RPMI8226 (cell line): Measurements from ENCODE around the gene MEG3.

ENCODE experiments used
- DNase-seq: peaks from one replicate; pipeline ENCODE4 v3.0.0-alpha.2; 2015

Gene MEG3

DNA sequence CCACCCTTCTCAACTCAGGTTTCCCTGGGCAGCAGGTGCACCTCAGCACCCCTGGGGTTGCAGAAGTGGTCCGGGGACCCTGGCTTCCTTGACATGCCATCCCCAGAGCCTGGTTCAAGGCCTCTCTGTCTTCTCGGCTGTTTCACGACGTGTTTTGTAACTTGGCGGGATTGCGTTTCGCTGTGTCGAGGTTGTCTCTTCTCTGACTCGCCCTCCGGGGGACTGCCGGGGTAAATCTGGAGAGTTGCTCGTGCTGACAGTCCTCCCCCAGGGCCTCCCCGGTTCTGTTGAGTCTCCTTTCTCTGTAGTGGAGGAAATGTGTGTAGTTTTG lies 25.6 kb downstream of the MEG3 start:
- no peak for DNase-seq

DNA sequence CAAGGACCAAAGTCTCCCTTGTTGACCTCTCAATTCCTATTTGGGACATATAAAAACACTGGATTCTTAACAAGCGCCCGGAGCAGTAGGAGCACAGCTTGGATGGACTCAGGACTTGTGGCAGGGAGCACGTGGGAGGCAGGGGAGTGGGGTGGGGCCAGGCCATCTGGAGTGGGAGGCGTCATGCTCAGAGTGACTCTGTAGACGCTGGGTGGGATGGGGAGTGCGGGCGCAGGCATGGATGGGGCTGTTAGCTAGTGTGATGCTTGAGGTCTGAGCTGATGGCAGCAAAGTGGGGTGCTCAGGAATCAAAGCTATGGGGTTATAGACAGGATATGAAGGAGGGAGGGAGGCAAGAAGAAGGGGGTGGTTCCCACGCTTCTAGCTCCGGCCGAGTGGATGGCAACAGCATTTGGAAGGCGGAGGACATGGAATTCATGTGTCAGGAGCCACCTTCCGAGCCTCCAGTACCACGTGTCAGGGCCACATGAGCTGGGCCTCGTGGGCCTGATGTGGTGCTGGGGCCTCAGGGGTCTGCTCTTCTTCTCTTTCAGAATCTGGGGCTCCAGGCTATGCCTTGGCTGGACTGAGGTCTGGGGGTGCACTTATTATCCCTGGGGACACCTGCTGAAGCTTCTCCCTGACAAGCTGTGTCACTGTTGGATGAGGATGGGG lies 26.2 kb downstream of the MEG3 start:
- no peak for DNase-seq

DNA sequence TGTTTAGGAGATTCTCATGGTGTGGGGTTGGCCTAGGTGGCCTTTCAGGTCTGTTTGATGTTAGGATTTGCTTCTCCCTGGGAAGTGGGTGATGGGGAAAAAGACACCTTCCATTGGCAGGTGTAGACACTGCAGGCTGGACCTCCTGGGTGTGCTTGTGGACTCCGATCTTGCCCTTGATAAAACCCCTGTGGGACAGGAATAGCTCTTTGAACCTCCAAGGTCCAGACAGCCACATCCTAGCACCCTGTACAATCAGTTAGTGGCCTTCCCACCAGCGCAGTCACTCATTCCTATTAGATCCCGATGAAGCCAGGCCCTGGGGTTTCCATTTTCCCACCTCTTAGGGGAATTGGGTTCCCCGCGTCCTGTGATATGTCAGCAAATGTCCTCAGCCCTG lies 28.5 kb downstream of the MEG3 start:
- DNase-seq, result no peak

DNA sequence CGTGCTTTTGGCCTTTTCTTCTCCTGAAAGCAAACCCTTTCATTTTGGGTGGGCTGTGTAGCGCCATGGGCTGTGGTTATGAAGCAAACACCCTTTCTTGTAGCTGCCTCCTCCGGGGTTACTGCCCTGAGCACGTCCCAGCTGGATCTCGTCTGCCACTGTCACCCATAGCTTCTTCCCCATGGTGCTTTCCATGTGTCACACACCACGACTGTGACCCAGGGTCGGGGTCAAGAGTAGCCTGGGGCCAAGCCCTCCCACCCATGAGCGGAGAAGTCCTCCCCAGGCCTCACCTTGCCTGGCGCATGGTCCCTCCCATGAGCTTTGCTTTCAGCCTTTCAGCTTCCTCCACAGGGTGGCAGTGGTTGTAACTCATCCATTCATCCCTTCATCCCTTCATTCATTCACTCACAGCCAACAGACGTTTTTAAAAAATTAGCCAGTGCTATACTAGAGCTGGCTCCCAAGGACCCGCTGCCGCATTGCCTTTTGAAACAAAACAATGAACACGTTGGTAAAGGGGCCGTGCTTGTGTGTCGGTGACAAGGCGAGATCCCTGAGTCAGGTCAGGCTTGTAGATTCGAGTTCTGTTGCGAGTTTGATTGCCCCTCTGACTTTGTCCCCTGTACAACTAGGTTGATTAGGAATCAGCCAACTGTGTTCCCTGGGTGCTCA lies 29.5 kb downstream of the MEG3 start:
- no peak for DNase-seq

DNA sequence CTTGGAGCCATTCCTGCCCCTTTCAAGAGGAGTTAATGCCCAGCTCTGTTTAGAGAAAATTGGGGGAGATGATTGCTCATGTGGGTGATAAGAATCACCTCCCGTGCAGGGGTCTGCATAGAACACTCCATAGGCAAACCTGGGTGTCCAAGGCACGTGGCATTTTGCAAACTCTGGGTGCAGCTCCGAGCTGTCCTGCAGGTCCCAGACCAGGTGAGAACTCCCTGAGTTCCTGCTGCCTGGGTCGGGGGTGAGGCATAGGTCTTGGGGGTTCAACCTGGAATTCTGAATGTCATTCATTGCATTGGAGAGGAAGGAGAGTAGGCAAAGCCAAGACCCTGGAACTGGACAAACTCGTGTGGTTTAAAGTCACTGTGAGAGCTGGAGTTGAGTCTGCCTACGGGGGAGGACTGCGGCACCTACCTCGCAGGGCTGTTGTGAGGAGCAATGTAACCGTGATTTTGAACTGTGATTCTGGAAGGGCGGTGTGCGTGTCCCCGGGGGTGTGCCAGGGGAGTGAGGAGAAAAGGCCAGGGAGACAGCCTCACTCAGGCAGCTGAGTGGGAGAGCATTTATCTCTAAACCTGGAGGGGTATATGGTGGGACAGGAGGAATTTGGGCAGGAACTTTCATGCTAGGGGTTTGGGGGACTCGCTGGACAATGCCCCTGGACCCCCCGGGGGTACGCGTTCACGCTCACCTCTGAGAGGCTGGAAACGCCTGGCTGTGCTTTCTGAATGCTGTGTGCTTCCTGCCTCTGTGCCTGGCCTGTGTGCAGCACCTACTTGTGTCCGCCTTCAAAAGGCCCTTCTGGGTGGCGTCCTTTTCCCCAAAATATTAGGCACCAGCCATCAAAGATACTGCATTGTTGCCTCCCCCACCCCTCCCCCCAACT lies 30.4 kb downstream of the MEG3 start:
- DNase-seq, result no peak

DNA sequence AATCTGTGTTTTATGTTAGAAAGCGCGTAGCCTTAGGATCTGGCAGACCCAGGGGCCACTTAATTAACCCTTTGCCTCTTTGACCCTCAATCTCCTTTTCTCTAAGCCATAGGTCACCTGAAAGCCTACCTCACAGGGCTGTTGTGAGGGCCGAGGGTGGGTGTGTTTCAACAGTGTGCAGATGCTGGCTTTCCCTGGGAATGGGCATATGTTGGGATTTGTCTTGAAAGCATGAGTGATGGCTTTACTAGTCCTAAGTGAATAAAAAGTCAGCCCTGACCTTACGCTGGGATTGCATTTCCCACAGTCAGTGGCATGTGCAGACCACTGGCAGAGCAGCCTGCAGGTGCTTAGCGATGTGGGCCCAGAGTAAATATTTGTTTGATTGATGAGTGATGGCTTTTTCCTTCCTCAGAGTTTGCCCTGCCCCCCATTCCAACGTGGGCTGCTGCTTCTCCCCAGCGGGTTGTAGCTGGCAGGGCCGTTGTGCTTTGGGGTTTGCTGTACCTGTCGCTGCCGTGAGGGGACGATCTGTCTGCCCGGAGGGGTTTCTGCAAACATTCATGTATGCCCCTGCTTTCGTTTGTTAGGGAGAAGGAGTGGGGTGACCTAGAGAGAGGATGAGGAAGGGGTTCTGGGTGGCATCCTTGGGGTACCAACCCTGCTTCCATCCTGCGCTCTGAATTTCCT lies 31.5 kb downstream of the MEG3 start:
- no peak for DNase-seq

DNA sequence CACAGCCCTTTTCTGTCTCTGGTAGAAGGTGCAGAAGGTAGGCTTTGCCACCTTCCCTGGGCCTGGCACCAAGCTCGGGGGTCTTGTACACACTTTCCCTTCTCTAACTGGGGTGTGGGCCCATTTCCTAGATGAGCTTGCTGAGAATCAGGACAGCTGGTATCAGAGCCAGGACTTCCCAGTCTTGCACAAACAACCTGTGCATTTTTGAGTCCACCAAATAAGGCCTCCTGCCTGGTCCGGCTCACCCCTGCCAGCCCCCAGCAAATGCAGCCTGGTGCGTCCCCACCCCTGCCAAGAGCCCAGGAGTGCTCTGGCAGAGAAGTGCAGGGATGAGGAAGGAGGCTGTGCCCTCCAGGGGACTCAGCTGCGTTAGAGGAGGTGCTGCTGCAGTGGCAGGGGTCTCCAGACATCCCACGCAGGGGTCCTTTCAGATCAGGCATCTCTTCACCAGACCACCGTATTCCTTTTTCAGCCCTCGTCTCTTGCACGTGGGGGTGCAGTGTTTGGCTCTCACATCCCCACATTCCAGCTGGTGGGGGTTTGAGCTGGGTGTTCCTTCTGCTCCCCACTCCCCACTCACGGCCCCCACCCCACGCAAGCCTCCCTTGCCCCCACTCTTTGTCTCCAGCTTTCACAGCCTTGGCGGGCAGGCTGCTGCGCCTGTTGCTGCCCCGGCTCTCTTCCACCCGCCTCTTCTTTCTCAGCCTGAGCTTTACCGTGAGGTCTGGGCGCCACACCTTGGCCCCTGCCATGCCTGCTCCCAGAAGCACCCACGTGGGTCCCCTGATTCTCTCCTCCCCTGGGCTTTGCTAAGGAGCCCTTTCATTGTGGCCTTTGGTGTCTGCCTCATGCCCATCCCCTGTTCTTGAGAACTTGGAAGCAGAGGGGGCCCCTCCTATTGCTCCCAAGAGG lies 32.3 kb downstream of the MEG3 start:
- no peak for DNase-seq

DNA sequence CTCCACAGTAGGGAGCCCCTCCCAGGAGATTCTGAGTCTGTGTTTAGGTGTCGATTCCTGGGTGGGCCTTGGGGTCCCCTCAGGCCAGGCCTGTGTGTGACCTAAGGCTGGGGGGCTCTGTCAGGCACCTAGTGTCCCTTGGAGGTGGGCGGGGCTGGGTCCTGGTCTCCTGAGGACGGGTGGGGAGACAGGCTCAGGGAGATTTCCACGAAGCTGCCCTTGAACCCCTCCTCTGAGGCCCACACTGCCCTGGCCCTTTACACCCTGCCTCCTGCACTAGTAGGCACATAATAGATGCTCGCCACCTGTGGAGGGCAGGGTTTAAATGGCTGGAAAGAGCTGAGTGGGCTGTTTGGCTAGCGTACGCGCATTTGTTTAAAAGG lies 32.9 kb downstream of the MEG3 start:
- no peak for DNase-seq

DNA sequence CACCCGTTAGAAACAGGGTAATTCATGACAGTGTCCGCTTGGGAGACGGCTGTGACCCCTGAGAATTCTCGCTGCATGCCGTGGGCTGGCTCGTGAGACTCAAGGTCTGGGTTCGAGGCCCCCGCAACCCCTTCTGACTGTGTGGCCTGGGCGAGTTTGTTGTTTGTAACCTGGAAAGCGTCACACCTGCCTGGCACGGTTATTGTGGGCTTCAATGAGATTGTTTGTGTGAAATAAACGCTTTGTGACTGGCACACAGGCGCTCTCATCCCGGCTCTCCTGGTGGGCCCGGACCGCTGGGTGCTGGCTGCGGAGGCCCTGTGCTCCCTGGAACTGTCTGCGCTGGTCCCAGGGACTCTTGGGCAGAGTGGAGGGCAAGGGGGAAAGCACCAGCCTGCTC lies 33.9 kb downstream of the MEG3 start:
- no peak for DNase-seq

DNA sequence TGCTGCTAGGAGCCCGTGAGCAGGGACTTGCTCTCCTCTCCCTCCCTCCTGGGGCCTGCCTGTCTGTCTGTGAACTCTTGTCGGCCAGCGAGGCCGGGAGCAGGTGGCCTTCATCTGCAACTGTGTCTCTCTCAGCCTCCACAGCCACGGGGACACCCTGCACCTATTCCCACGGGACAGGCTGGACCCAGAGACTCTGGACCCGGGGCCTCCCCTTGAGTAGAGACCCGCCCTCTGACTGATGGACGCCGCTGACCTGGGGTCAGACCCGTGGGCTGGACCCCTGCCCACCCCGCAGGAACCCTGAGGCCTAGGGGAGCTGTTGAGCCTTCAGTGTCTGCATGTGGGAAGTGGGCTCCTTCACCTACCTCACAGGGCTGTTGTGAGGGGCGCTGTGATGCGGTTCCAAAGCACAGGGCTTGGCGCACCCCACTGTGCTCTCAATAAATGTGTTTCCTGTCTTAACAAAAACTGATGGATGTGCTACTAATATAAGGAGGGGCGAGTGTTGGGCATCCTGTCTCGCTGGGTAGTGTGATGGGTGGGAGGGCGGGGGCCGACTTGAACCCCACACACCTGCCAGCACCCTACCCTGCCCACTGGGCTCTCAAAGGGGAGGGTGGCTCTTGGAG lies 34.8 kb downstream of the MEG3 start:
- no peak for DNase-seq

DNA sequence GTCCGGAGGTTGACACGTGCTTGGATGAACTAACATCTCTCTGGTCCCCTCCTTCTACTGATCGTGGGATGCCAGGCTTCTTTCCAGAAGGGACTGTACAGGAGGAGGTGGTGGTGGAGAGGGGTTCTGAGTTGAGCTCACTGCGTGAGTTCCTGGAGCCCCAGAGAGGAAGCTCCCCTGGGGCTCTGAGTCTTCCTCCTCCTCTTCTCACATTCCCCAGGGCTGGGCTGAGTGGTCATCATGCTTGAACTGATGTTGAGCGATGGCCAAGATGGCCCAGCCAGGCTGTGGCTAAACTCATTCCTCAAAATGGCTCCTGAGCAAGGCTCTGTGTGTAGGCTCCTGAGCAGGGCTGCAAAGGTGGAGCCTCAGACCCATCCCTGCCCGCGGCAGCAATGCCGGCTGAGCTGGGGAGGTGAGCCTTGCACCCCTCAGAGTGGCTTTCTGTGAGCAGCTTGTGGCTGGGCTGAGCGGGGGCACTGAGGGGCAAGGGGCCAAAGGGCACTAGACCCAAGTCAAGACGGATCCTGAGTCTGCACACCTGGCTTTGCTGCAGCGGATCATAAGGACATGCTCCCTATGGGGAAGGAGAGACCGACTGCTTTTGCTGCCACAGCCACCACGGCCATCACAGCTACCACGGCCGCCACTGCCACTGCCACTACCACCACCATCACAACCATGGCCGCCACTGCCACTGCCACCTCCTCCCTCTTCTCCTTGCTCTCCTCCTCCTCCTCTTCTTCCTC lies 35.4 kb downstream of the MEG3 start:
- no peak for DNase-seq

DNA sequence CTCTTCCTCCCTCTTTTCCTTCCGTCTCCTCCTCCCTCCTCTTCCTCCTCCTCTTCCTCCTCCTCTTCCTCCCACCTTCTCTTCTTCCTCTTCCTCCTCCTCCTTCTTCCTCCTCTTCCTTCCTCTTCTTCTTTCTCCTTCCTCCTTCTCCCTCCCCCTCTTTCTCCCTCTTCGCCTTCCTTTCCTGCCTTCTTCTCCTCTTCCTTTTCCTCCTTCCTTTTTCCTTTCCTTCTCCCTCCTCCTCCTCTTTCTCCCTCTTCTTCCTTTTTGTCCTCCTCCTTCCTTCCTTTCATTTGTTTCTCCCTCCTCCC lies 36.0 kb downstream of the MEG3 start:
- no peak for DNase-seq

DNA sequence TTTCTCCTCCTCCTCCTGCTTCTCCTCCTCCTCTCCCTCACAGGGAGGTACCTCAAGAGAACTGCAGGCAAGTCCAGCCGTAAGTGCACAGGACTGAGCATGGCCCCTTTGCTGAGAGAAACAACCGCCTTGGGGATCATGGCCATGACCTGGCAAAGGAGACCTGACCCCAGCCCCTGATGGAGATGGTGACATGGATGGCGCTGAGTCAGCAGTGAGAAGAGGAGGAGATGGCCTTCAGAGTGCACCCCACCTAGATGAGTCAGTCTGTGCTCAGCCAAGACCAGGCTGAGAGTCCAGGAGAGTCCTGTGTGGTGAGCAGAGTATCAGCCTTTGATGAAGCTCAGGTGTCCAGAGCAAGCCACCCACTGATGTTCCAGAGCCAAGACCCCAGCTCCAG lies 36.4 kb downstream of the MEG3 start:
- no peak for DNase-seq

DNA sequence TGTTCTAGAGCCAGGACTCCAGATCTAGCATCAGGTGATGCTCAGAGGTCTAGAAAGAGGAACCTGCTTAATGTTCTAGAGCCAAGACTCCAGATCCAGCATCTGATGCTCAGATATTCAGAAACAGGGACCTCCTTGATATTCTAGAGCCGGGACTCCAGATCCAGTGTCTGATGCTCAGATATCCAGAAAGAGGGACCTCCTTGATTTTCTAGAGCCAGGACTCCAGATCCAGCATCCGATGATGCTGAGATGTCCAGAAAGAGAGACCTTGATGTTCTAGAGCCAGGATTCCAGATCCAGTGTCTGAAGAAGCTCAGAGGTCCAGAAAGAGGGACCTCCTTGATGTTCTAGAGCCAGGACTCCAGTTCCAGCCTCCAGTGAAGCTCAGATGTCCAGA lies 36.9 kb downstream of the MEG3 start:
- no peak for DNase-seq

DNA sequence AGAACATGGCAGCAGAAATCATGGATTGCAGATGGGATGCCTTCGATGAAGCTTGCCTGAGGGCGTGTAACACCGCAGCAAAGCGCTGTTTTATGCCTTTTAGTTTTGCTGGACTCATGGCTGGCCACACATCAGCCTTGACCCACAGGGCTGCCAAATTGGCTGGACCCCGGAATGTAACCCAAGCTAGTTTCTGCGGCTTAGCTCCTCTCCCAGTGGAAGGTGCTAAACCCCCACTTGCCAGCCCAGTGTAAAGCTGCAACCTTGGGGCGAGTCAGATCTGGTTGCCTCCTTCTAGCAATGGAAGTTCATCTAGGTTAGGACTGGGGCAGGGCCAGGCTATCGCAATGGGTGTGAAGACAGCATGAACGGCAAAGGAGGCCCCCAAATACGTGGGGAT lies 38.3 kb downstream of the MEG3 start:
- DNase-seq, result no peak

DNA sequence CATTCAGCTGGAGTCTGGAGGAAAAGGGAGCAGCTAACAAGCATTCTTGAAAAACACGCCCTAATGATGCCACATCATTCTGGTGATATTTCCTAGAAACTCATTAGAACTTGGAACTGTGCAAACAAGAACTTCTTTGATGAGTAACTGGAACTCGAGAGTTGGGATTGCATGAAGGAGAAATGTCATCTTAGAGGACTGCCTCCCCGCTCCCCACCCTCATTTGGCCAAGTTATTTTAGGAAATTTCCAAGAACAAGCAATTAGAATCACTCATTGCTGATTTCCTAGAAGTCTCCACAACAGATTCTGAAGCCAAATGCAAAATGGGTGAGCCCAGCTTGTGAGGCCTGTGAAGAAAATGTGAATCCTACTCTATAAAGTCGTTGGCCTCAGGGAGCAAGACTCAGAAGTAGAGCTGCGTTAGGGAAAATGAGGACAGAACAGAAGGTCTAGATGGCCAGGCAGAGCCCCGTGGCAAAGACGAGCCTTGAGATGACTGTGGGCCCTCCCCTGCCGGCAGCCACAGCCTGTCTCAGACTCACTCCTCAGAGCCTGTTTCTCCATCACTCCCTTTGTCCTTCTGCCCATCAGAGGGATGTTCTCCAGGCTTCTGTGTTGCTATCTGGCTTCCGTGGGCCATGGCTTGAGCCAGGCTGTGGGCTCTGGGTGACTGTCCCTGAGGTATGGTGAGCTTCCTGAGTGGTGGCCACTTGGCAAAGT lies 39.2 kb downstream of the MEG3 start:
- no peak for DNase-seq

DNA sequence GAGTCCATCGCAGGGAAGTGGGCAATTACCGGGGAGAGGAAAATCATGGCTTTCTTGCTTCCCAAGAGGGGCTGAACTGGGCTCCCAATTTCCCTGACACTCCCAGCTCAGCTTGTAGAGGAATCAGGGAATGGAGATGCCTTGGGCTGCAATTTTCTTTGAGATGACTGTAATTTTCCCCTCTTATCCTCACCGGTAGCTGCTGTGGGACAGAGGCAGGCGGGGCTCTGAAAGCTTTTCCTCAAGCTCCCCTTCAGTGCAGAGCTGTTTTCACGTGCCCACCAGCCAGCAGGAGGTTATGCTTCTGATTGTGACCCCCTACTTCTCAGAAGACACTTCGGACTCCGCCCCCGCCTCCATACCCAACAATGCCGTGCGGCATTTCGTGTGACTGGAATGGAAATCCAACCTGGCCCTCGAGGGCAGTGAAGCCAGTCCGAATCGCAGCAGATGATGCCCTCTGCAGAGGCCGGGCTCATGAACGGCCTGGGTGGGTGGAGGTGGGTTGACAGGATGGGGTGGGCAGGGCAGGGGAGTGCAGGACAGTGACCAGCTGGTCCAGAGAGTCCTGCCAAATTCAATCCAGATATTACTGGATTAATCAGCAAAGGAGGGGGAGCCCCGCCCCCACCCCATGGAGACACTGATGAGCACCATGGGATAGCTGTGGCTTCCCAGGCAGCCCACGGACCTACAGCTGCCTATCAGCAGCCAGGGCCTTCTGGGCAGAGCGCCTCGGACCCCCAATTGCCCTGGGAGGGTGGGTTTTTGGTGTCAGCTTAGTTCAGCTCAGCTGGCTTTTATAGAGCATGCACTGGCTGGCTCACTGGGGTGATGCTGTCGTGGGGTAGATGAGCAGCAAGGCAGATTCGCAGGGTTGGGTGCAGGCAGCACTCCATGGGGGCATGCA lies 40.0 kb downstream of the MEG3 start:
- no peak for DNase-seq

DNA sequence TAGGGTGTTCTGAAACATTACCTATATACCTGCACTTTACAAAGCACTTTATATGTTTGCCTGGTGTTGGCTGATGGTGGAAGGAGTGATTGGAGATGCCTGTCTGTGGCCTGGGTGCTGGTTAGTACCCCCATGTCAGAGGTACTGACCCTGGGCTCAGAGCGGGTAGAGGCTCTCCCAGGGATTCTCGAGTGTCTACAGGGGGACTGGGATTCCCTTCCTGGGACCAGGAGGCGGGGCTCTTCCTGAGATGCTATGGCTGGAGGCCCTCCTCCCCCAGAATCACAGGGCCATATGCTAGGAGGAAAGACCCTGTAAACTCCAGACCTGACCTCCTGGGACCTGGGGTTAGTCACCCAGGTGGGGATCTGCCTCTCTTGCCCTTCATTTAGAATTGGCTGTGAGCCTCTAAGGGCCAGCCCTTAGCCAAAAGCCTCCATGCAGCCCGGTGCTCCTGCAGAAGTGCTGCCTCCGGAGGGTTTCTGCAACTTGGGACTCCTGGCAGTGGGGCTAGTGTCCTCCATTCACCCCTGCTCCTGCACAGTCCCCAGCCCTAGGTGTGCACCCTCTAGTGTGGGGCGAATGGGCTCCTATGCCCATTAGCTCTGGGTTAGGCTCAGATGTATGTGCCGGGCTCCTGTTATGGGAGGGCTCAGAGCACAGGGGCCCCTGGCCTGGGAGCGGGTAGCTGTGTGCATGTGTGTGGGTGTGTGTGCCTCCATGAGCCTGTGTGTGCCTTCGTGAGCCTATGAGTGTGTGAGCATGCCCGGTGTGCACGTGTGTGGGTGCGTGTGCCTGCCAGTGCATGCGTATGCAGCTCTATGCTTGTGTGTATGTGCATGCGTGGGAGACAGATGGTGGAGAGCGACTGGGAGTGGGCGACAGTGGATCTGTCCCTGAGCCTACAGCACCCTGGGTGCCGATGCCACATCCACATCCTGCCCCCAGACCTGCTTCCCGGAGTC lies 41.0 kb downstream of the MEG3 start:
- DNase-seq, result no peak
